NCI-H510A treated with DMSO at 0.1 percent for 48 hours (cell line): ENCODE data around the gene PPP1R13B.
"Not testable (repeated sequence)": the region's sequence is repeated elsewhere in the genome, so short reads cannot be mapped to it uniquely, and the experiment has no call there.

Experiments used
- DNase-seq: peaks from one replicate; lab custom pipeline; 2025; lab: John Stamatoyannopoulos, UW

PPP1R13B gene

GRCh38 chr14:103699901-103700752, 147.2 kb downstream of the PPP1R13B start:
- DNase-seq, result no peak

GRCh38 chr14:103699261-103699661, 148.1 kb downstream of the PPP1R13B start:
- DNase-seq, result no peak

- peak; percentile 77 for DNase-seq
Observed at GRCh38 chr14:103698380-103699260, 148.8 kb downstream of the PPP1R13B start.

- no peak for DNase-seq
Observed at GRCh38 chr14:103697603-103698379, 149.6 kb downstream of the PPP1R13B start.

- DNase-seq, result no peak
Observed at GRCh38 chr14:103697206-103697602, 150.2 kb downstream of the PPP1R13B start.

DNA sequence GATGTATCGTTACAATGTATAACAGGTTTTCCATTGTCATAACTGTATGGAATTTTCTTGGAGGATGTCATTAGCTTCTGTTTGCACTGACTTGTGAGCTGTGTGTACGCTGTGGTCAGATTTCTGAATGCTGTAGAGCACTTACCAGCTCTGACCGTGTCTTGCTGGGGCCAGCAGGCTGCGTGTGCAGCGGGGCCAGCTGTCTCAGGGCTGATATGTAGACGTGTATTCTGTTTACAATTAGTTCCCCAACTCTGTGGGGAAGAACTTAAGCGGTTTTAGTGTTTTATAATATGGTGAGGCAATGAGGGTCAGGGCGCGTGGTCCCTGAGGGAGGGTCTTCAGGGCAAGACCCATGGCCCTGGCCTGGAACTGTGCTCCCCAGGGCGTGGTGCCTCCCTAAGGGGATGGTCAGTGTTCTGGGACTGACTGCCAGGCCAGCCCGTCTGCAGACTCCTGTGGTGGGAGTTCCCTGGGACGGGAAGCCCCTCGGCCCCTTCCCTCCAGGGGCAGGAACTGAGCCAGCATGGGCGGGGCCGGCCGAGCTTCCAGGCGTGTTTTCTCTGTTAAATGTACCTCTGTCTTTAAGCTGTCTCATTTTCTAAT, 150.8 kb downstream of the PPP1R13B start:
- DNase-seq, result peak; percentile 70

GRCh38 chr14:103696070-103696402, 151.3 kb downstream of the PPP1R13B start:
- no peak for DNase-seq

DNA sequence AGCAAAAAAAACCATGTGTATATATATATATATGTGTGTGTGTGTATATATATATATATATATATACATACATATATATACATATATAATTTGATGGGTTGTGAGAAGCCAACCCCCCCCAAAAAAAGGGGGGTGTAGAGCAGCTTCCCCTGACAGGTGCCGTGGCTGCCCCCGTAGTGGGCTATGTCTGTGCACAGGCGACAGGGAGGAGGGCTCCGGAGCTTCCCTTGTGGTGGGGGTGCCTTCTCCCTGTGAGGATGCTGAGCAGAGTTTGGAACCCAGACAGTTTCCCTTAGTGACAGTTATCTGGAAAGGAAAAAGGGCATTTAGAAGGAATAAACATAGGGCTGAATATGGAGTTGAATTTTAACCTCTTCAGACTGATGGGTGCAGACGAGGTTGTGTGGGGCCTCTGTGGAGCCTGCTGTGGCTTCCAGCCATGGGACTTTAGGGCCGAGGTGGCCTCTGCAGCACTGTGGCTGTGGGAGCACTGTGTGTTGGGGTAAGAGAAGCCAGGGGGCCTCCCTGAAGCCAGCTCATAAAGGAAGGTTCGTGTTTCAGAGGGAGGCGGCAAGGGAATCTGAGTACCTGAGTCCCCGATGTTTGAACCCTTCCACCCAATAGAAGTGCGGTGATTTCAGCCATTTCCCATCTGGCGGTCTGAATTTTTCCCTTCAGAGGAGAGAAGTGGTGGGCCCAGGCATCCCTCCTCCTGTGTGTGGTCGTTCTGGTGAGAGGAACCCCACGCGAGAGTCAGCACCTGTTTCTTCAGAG, 151.9 kb downstream of the PPP1R13B start:
- DNase-seq, result no peak

DNA sequence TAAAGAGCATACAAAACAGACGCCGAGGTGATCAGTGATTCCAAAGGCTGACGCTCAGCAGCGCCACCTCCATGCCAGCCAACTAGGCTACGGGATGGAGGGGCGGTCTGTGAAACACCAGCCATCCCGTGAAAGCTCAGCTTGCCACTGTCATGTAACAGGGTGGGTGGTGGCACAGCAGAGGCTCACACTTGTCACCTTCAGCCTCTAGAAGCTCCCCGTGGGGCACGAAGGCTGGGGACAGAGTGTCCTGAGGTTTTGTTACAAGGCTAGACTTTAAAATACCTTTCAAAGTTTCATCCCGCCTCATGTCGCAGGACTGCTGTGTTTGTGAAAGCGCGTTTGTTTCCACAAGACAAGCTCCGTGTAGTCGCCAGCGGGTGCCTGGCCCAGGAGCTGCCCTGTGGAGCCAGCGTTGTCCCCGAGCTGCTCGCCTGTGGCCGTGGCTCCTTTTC, 152.8 kb downstream of the PPP1R13B start:
- no peak for DNase-seq

- no peak for DNase-seq
Observed at GRCh38 chr14:103693515-103693914, 153.9 kb downstream of the PPP1R13B start.

DNA sequence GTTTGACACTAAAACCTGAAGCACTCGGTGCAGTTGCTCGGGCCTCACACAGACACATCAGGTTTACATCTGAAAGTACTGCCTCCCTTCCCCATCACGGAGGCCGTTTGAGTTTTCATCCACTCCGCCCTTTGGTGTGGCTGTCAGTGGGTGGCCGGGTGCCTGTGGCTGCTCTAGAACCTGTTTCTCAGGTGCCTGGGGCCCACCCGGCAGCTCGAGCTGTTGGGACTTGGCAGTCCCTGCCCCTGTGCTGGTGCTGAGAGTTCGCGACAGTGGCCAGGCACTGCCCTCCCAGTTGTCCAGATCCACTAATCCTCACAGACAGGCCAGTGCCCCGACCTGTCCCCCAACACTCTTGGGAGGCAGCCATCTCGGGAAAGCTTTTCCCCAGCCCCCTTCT, 154.5 kb downstream of the PPP1R13B start:
- no peak for DNase-seq

GRCh38 chr14:103692159-103692558, 155.2 kb downstream of the PPP1R13B start:
- DNase-seq, result no peak

- not testable (repeated sequence) for DNase-seq
Observed at GRCh38 chr14:103691655-103692054, 155.7 kb downstream of the PPP1R13B start.

DNA sequence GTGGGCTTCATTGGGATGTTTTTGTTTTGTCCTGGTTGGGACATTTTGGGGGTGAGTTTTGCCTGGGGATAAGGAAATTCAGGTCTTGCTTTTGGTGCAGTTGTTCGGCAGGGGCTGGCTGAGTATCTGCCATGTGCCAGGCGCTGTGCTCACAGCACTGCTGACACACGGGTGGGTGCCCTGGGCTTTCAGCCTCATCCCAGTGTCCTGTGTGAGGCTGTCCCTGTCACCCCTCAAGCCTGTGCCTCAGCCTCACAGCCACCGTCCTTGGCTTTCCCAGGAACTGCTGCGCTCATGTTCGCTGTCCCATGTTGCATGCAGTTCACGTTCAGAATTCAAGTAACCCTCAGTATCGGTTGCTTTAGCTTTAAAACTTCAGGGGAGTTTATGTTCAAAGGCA, 157.0 kb downstream of the PPP1R13B start:
- DNase-seq, result no peak

DNA sequence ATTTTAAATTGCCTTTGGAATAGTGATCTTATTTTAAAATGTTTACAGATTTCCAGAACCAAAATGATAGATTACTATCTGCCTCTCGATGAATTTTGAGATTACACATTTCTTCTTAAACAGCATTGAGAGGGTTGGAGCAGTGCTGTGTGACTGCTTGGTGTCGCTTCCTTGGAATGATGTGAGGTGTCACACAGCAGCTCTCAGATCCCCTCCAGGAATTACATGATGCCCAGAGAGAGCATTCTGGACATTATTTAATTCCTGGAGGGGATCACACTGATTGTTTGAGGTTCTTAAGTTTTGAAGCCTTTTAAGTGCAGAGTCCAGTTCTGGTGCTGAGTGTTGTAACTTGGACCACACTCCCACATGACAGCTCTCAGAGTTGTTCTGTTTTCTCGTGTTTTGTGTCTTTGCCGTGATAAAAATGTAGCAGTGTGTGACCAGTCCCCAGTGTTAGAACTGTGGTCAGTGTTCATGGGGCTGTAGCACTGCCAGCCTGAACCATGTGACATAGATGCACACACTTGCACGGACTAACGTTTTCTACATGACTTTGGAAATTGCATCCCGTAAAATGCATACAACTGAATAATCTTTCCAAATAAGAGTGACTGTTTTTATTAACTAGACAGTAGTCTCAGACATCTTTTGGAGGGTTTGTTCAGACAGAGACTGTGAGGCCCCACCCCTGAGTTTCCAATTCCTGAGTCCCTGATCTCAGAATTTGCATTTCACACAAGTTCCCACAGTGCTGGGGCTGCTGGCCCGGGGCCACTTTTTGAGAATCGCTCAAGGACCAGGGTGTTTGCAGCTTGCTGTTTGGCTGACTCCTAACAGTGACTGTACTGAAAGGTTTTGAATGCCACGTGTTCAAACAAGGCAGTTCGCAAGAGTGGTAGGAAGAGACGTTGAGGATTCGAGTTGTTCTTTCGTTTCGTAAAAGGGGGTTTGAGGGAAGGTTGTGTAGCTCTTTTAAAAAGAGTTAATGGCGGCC, 158.2 kb downstream of the PPP1R13B start:
- DNase-seq, result no peak

- no peak for DNase-seq
Observed at GRCh38 chr14:103688441-103688840, 158.9 kb downstream of the PPP1R13B start.

GRCh38 chr14:103687712-103688111, 159.7 kb downstream of the PPP1R13B start:
- DNase-seq, result no peak

DNA sequence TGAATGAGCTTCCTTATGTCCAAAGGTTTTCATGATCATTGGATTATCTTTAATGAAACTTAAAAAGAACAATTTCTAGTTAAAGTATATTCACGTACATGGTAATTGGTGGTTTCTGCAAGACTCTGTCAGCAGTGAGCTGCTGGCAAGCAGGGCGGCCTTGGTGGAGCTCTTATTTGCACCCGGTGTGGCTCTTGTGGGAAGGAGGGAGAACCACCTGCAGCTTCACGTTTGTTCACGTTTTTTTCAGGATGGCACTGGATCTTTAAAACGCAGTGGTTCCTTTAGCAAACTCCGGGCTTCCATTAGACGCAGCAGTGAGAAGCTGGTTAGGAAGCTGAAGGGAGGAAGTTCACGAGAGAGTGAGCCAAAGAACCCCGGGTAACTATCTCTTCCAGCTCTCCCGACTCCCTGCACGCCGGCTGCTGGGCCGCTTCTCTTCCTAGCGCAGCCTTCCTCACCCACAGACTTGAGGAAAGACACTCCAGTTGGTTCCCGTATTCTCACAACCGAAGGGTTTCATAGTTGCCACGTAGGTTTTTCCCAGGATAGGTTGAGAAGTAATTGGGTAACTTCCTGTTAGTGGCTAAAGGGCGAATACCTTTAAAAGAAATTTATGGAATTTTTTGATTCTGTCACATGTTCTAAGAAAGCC, 160.4 kb downstream of the PPP1R13B start:
- DNase-seq, result no peak
